ENCODE results near the gene BACH1.

DNA sequence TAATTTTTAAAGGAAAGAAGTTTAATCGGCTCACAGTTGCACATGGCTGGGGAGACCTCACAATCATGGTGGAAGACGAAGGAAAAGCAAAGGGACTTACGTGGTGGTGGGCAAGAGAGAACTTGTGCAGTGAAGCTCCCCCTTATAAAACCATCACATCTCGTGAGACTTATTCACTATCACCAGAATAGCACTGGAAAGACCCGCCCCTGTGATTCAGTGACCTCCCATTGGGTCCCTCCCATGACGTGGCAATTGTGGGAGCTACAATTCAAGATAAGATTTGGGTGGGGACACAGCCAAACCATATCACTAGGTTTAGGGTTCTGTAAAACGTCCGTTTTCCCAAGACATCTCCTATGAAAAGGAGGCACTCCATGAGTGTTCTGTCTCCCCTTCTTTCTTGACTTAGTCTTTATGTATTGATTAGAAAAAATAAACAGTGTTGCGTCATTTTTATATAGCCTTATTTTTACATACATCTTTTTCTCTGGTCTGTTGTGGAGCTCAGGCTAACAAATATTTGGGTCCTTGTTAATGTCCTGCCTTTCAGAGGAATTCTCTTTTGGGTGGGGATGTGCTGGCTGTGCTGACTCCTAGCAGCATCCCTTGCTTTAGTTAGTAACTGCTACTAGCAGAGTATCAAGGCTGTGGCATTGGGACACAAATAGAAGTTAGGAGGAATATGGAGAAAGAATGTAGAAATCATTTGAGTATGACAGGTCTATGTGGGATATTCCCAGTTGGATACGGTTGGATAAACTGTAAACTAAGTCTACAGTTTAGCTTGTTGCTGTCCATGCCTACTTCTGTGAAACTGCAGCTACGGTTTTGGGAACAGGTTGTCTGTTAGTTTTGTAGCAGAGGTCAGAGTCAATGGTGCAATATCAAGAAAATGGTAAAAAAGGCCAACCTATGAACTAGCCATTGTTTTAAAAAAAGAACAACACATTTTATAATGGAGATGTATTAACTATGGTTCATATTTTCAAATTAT lies 23.5 kb downstream of the BACH1 start:
- TF ChIP-seq CTCF (IDR thresholded peaks at IDR 0.05; ENCODE audit: low read length) (no peak), EZH2phosphoT487 (IDR thresholded peaks at IDR 0.05; ENCODE audit: low read length) (no peak)
